ENCODE data around the gene KRT77. TPM values are rescaled to one million over a fixed set of nuclear protein-coding genes. Genes with fewer than 3 reads are reported as not detected.
A peak's percentile ranks its signal among the peaks of the same experiment; 100 is the strongest.
"Not testable (repeated sequence)": the region's sequence is repeated elsewhere in the genome, so short reads cannot be mapped to it uniquely, and the experiment has no call there.

The KRT77 gene
- total and polyA plus RNA-seq, 4 donors: not detected

DNA sequence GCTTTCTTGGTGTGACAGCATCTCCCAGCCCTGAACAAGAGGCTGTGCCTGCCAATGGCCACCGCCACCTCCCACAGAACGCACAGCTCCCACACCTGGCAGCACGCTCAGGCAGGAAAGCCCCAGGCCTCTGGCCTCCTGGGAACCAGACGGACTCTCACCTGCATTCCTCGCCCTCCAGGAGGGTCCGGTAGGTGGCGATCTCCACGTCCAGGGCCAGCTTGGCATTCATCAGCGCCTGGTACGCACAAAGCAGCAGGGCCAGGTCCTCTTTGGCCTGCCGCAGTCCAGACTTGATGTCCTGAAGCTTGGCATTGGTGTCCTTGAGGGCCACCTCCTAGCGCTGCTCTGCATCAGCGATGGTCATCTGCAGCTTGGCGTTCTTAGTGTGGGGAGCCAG lies 12.1 kb upstream of the KRT77 start:
- peaks cover 0 to 5% (median 0%) of the 10 kb centered on the region in 5 donors for H3K4me1 ChIP-seq (ENCODE audit: control insufficient read depth in 5 of 5, insufficient read depth in 5 of 5, low read length in 5 of 5)
- TF ChIP-seq, protein P1, sequence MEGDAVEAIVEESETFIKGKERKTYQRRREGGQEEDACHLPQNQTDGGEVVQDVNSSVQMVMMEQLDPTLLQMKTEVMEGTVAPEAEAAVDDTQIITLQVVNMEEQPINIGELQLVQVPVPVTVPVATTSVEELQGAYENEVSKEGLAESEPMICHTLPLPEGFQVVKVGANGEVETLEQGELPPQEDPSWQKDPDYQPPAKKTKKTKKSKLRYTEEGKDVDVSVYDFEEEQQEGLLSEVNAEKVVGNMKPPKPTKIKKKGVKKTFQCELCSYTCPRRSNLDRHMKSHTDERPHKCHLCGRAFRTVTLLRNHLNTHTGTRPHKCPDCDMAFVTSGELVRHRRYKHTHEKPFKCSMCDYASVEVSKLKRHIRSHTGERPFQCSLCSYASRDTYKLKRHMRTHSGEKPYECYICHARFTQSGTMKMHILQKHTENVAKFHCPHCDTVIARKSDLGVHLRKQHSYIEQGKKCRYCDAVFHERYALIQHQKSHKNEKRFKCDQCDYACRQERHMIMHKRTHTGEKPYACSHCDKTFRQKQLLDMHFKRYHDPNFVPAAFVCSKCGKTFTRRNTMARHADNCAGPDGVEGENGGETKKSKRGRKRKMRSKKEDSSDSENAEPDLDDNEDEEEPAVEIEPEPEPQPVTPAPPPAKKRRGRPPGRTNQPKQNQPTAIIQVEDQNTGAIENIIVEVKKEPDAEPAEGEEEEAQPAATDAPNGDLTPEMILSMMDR (IDR thresholded peaks at IDR 0.05; ENCODE audit: control extremely low read depth, extremely low read depth): no peak
- H3K4me3 ChIP-seq: no peak overlapping the region
- H3K36me3 ChIP-seq (ENCODE audit: control insufficient read depth in 4 of 4, insufficient read depth in 4 of 4, low read length in 4 of 4): no peaks in the 10 kb centered on the region
- ATAC-seq (ENCODE audit: insufficient read depth, low FRiP score): no peak
- peak in 1 of 3 donors; percentile 29 for DNase-seq
- no peak overlapping the region for H3K9ac ChIP-seq (ENCODE audit: insufficient read depth in 1 of 2, low read length in 2 of 2)
- peaks cover 0 to 14% (median 0%) of the 10 kb centered on the region in 4 donors for H3K9me3 ChIP-seq (ENCODE audit: control insufficient read depth in 4 of 4, insufficient read depth in 3 of 4, low read length in 3 of 4)
- peaks cover 7 to 58% (median 35%) of the 10 kb centered on the region in 3 donors for H3K27me3 ChIP-seq (ENCODE audit: control insufficient read depth in 3 of 3, insufficient read depth in 3 of 3, low read length in 2 of 3)
- 69 to 72% methylated on average over 14 of the region's 14 CpGs for WGBS, 2 donors
- H3K27ac ChIP-seq (ENCODE audit: low read depth in 1 of 2, low read length in 1 of 2): no peak overlapping the region

DNA sequence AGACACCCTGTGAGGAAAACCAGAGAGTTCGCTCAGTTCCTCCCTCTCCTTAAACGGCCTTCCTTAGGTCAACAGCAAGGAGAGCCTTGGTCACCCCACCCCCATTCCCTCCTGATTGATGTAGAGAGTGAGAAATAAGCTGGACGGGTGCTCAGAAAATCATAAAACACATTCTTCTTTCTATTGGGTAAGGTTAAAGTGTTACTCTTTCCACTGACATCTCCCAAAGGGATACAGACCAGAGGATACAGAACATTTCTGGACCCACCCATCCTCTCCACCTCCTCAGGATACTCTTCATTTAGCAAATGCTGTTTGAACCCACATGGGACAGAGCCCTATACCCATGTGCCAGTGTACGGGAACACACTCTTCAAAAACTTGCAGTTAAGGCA lies 11.6 kb upstream of the KRT77 start:
- Histone ChIP-seq H3K9ac (ENCODE audit: insufficient read depth in 1 of 2, low read length in 2 of 2) (no peak overlapping the region), H3K9me3 (ENCODE audit: control insufficient read depth in 4 of 4, insufficient read depth in 3 of 4, low read length in 3 of 4) (peaks cover 0 to 14% (median 0%) of the 10 kb centered on the region in 4 donors), H3K27me3 (ENCODE audit: control insufficient read depth in 3 of 3, insufficient read depth in 3 of 3, low read length in 2 of 3) (peaks cover 7 to 54% (median 35%) of the 10 kb centered on the region in 3 donors), H3K27ac (ENCODE audit: low read depth in 1 of 2, low read length in 1 of 2) (no peak overlapping the region), H3K4me1 (ENCODE audit: control insufficient read depth in 5 of 5, insufficient read depth in 5 of 5, low read length in 5 of 5) (peaks cover 0 to 5% (median 0%) of the 10 kb centered on the region in 5 donors), H3K36me3 (ENCODE audit: control insufficient read depth in 4 of 4, insufficient read depth in 4 of 4, low read length in 4 of 4) (no peaks in the 10 kb centered on the region), H3K4me3 (no peak overlapping the region)
- no peak for DNase-seq
- TF ChIP-seq, protein P1 (IDR thresholded peaks at IDR 0.05; ENCODE audit: control extremely low read depth, extremely low read depth): no peak
- 66 to 69% methylated on average over 4 of the region's 4 CpGs for WGBS, 2 donors
- no peak for ATAC-seq (ENCODE audit: insufficient read depth, low FRiP score)

DNA sequence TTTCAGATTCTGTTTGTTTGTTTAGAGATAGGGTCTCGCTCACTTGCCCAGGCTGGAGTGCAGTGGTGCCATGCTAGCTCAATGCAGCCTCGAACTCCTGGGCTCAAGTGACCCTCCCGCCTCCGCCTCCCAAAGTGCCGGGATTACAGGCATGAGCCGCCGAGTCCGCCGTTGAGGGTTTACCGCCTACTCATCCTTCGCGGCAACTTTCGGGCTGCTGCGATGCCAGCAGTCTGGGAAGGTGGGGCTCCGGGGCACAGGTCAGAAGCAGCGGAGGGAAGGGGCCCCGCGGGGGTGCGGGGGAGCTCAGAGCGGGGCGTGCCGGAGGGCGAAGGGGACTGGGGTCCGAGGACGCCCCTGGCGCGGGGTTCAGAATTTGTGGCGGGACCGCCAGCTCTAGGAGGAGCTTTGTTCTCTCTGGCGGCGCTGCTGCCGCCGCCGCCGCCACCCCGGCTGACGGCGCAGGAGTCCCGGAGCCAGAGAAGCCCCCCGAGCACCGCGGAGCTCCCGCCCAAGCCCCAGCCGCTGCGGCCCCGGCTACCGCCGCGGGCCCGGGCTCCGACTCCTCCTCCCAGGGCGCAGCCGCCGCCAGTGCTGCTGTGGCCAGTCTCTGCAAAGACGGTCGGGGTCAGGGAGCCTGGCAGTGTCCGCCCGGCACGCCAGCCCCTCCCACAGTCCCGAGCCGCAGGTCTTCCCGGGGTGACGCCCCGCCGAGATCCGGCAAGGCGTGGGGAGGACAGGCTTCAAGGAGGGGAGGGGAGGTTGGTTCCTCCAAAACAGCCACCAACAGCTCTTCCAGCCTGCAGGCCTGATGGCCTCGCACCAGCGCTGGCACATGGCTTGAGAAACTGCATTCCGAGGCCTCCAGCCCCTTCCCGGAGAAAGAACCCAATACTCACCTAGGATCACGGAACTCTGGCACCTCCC lies 10.9 kb upstream of the KRT77 start:
- peaks cover 0 to 14% (median 0%) of the 10 kb centered on the region in 4 donors for H3K9me3 ChIP-seq (ENCODE audit: control insufficient read depth in 4 of 4, insufficient read depth in 3 of 4, low read length in 3 of 4)
- H3K27ac ChIP-seq (ENCODE audit: low read depth in 1 of 2, low read length in 1 of 2): no peak overlapping the region
- 7% methylated on average over 71 to 72 of the region's 72 CpGs for WGBS, 2 donors
- H3K4me3 ChIP-seq: no peak overlapping the region
- H3K9ac ChIP-seq (ENCODE audit: insufficient read depth in 1 of 2, low read length in 2 of 2): no peak overlapping the region
- DNase-seq: no peak
- no peaks in the 10 kb centered on the region for H3K36me3 ChIP-seq (ENCODE audit: control insufficient read depth in 4 of 4, insufficient read depth in 4 of 4, low read length in 4 of 4)
- no peak for ATAC-seq (ENCODE audit: insufficient read depth, low FRiP score)
- H3K4me1 ChIP-seq (ENCODE audit: control insufficient read depth in 5 of 5, insufficient read depth in 5 of 5, low read length in 5 of 5): peaks cover 0 to 7% (median 0%) of the 10 kb centered on the region in 5 donors
- TF ChIP-seq, protein P1 (IDR thresholded peaks at IDR 0.05; ENCODE audit: control extremely low read depth, extremely low read depth): no peak
- peaks cover 7 to 54% (median 35%) of the 10 kb centered on the region in 3 donors for H3K27me3 ChIP-seq (ENCODE audit: control insufficient read depth in 3 of 3, insufficient read depth in 3 of 3, low read length in 2 of 3)

DNA sequence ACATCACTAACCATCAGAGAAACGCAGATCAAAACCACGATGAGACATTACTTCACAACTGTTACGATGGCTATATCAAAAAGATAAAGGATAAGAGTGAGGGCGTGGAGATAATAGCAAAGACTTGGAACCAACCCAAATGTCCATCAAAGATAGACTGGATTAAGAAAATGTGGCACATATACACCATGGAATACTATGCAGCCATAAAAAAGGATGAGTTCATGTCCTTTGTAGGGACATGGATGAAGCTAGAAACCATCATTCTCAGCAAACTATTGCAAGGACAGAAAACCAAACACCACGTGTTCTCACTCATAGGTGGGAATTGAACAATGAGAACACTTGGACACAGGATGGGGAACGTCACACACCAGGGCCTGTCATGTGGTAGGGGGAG lies 8.8 kb upstream of the KRT77 start:
- ATAC-seq (ENCODE audit: insufficient read depth, low FRiP score); H3K36me3 ChIP-seq (ENCODE audit: control insufficient read depth in 4 of 4, insufficient read depth in 4 of 4, low read length in 4 of 4); H3K27ac ChIP-seq (ENCODE audit: low read depth in 1 of 2, low read length in 1 of 2); DNase-seq; H3K9ac ChIP-seq (ENCODE audit: insufficient read depth in 1 of 2, low read length in 2 of 2); H3K4me1 ChIP-seq (ENCODE audit: control insufficient read depth in 5 of 5, insufficient read depth in 5 of 5, low read length in 5 of 5); H3K4me3 ChIP-seq: not testable (repeated sequence)
- Histone ChIP-seq H3K27me3 (ENCODE audit: control insufficient read depth in 3 of 3, insufficient read depth in 3 of 3, low read length in 2 of 3) (peaks cover 7 to 48% (median 35%) of the 10 kb centered on the region in 3 donors), H3K9me3 (ENCODE audit: control insufficient read depth in 4 of 4, insufficient read depth in 3 of 4, low read length in 3 of 4) (peaks cover 0 to 11% (median 0%) of the 10 kb centered on the region in 4 donors)
- WGBS, 2 donors: 84 to 85% methylated on average over 6 of the region's 6 CpGs

All from lung (tissue), 12 donors.